DND-41 (cell line): ENCODE measurements around the gene EGR4.

Experiments
- CTCF ChIP-seq: IDR thresholded peaks from 2 replicates; pipeline ENCODE4 v1.5.1; 2012; ENCODE audit warnings: borderline replicate concordance, low read length, moderate library complexity, mild to moderate bottlenecking; ENCODE audit not compliant: poor library complexity, severe bottlenecking; ENCODE audit errors: extremely low read depth
- EZH2 ChIP-seq: IDR thresholded peaks from 3 replicates; pipeline ENCODE4 v1.6.1; 2012; ENCODE audit warnings: borderline replicate concordance, low read depth, mild to moderate bottlenecking, moderate library complexity, low read length, inconsistent platforms; ENCODE audit not compliant: severe bottlenecking

GRCh38 chr2:73333564-73333963 lies 40.2 kb upstream of the EGR4 start:
- no peak for TF ChIP-seq CTCF
- no peak for TF ChIP-seq EZH2
